ENCODE measurements around the gene ENOPH1. TPM values are rescaled to one million over a fixed set of nuclear protein-coding genes. Genes with fewer than 3 reads are reported as not detected.

Gene ENOPH1

Small RNA genes within 50 kb of the gene (small RNA-seq; reads per million reads assigned to genes)
- gene RF00150 (ENCODE audit: low read depth), result not detected

All from mesenchymal stem cell (in vitro differentiated cells and primary cell).